HCT116 (cell line): ENCODE results near the gene LRCH1. TPM values are rescaled to one million over a fixed set of nuclear protein-coding genes. Genes with fewer than 3 reads are reported as not detected.

Experiments
- ATAC-seq: fragments of 200-7000 bp; cut with Tn5 transposase; 2 replicates; pipeline ENCODE4 v1.9.1; 2020; ENCODE audit warnings: mild to moderate bottlenecking, moderate library complexity
- BruUV-seq: library from RNA; stranded (reverse); fragments of 400-500 nt; replicated peaks from 2 replicates; lab custom pipeline; 2021; lab: Mats Ljungman, UMichigan
- CTCF ChIA-PET: fragments of 300-600 bp; sonication (Branson Sonifier 250); formaldehyde crosslinking; loops from one replicate; lab custom pipeline; 2021; ENCODE audit warnings: antibody characterized with exemption; lab: Charles Lee
- POLR2A ChIA-PET: fragments of 300-600, 350-600 bp; sonication (Branson Sonifier 250); formaldehyde crosslinking; loops from one replicate; lab custom pipeline; 2021; ENCODE audit warnings: antibody characterized with exemption; lab: Charles Lee
- RAD21 ChIA-PET, 2 experiments: fragments of 300-600 bp; sonication (Branson Sonifier 250); formaldehyde crosslinking; loops; one replicate each; lab custom pipeline; 2023; ENCODE audit warnings: low total read pairs in 2 of 2; ENCODE audit not compliant: uncharacterized antibody in 2 of 2, unreplicated experiment in 2 of 2, low non-redundant PET in 1 of 2; lab: Charles Lee
- DNase-seq: peaks from one replicate; pipeline ENCODE4 v3.0.0-alpha.2; 2010; ENCODE audit warnings: low read depth, low spot score
- H2AFZ ChIP-seq: fragments of 200-600 bp; shearing (Covaris generic), sonication (generic); 2 replicates; pipeline ENCODE4 v1.6.1; 2017; ENCODE audit warnings: low read depth, mixed run types, mixed read lengths, antibody characterized with exemption, low read length; ENCODE audit not compliant: poor library complexity, severe bottlenecking
- H3K27ac ChIP-seq: 2 replicates; pipeline ENCODE4 v1.5.1; 2012; ENCODE audit warnings: low read depth, low read length
- H3K27me3 ChIP-seq: fragments of 200-600 bp; sonication (generic); 2 replicates; pipeline ENCODE4 v1.6.1; 2016; ENCODE audit warnings: mixed run types, low read length, mixed read lengths; ENCODE audit not compliant: insufficient read depth
- H3K36me3 ChIP-seq, 2 experiments: fragments of 200-500 bp in 1 of 2; fragments of 200-600 bp in 1 of 2; sonication (Bioruptor generic) in 1 of 2; sonication (generic) in 1 of 2; 2 replicates each; pipeline versions ENCODE4 v1.5.1 to v1.6.1; 2014 to 2016; ENCODE audit warnings: low read length in 2 of 2, inconsistent platforms in 1 of 2, mixed read lengths in 1 of 2, mixed run types in 1 of 2; ENCODE audit not compliant: insufficient read depth in 2 of 2, control insufficient read depth in 1 of 2
- H3K4me1 ChIP-seq, 2 experiments: fragments of 200-600 bp in 1 of 2; sonication (generic) in 1 of 2; 2 replicates each; pipeline versions ENCODE4 v1.5.1 to v1.6.1; 2012 to 2017; ENCODE audit warnings: low read length in 2 of 2, inconsistent platforms in 1 of 2, mild to moderate bottlenecking in 1 of 2, mixed read lengths in 1 of 2, mixed run types in 1 of 2, moderate library complexity in 1 of 2; ENCODE audit not compliant: insufficient read depth in 2 of 2, control insufficient read depth in 1 of 2
- H3K4me2 ChIP-seq: fragments of 200-600 bp; sonication (generic); 2 replicates; pipeline ENCODE4 v1.6.1; 2017; ENCODE audit warnings: mixed run types, low read length, mixed read lengths
- H3K4me3 ChIP-seq, 2 experiments: fragments of 200-600 bp in 1 of 2; sonication (generic) in 1 of 2; replicated peaks in 1 of 2; 2 replicates each; pipeline ENCODE4 v1.5.1; 2011 to 2016; ENCODE audit warnings: low read length in 2 of 2, control low read depth in 1 of 2, low read depth in 1 of 2, mild to moderate bottlenecking in 1 of 2, mixed read lengths in 1 of 2, mixed run types in 1 of 2
- H3K79me2 ChIP-seq: fragments of 200-600 bp; sonication (generic); 2 replicates; pipeline ENCODE4 v1.6.1; 2017; ENCODE audit warnings: mild to moderate bottlenecking, mixed run types, low read length, moderate library complexity, mixed read lengths; ENCODE audit not compliant: insufficient read depth
- H3K9ac ChIP-seq: fragments of 200-600 bp; sonication (generic); 2 replicates; pipeline ENCODE4 v1.6.1; 2016; ENCODE audit warnings: low read length, mixed read lengths
- H3K9me2 ChIP-seq: fragments of 200-600 bp; sonication (generic), shearing (Covaris generic); 2 replicates; pipeline ENCODE4 v1.6.1; 2017; ENCODE audit warnings: mixed run types, mild to moderate bottlenecking, moderate library complexity; ENCODE audit not compliant: insufficient read depth
- H3K9me3 ChIP-seq, 2 experiments: fragments of 200-500 bp in 1 of 2; fragments of 200-600 bp in 1 of 2; sonication (Bioruptor generic) in 1 of 2; sonication (generic) in 1 of 2; 2 replicates each; pipeline ENCODE4 v1.6.1; 2014 to 2017; ENCODE audit warnings: low read length in 2 of 2, mixed read lengths in 2 of 2, inconsistent platforms in 1 of 2, low read depth in 1 of 2, mild to moderate bottlenecking in 1 of 2, mixed run types in 1 of 2, moderate library complexity in 1 of 2; ENCODE audit not compliant: control insufficient read depth in 1 of 2, insufficient read depth in 1 of 2
- H4K20me1 ChIP-seq: fragments of 200-600 bp; sonication (generic), shearing (Covaris generic); 2 replicates; pipeline ENCODE4 v1.6.1; 2017; ENCODE audit warnings: mixed run types, mild to moderate bottlenecking, moderate library complexity; ENCODE audit not compliant: insufficient read depth
- CBX3 ChIP-seq: IDR thresholded peaks from 2 replicates; pipeline ENCODE4 v1.6.1; 2012; ENCODE audit warnings: low read depth
- CEBPB ChIP-seq: IDR thresholded peaks from 2 replicates; pipeline ENCODE4 v1.6.1; 2012; ENCODE audit warnings: low read depth
- EGR1 ChIP-seq: IDR thresholded peaks from 2 replicates; pipeline ENCODE4 v1.6.1; 2012; ENCODE audit warnings: low read depth
- ELF1 ChIP-seq: IDR thresholded peaks from 2 replicates; pipeline ENCODE4 v1.6.1; 2012; ENCODE audit warnings: low read depth, borderline replicate concordance
- FOSL1 ChIP-seq: IDR thresholded peaks from 2 replicates; pipeline ENCODE4 v1.6.1; 2012; ENCODE audit warnings: low read depth
- JUND ChIP-seq: IDR thresholded peaks from 2 replicates; pipeline ENCODE4 v1.6.1; 2012
- POLR2A ChIP-seq: IDR thresholded peaks from 2 replicates; pipeline ENCODE4 v1.7.0; 2011; ENCODE audit warnings: borderline replicate concordance; ENCODE audit not compliant: insufficient read depth, insufficient read length; ENCODE audit errors: extremely low read depth
- POLR2AphosphoS5 ChIP-seq: IDR thresholded peaks from 2 replicates; pipeline ENCODE4 v1.6.1; 2011; ENCODE audit warnings: mild to moderate bottlenecking, low read depth, low read length, moderate library complexity
- RAD21 ChIP-seq: IDR thresholded peaks from 2 replicates; pipeline ENCODE4 v1.6.1; 2012; ENCODE audit warnings: low read depth, mild to moderate bottlenecking
- SIN3A ChIP-seq: IDR thresholded peaks from 2 replicates; pipeline ENCODE4 v1.6.1; 2012; ENCODE audit warnings: low read depth
- SP1 ChIP-seq: IDR thresholded peaks from 2 replicates; pipeline ENCODE4 v1.6.1; 2012; ENCODE audit warnings: low read depth
- SRF ChIP-seq: IDR thresholded peaks from 2 replicates; pipeline ENCODE4 v1.6.1; 2012; ENCODE audit warnings: low read depth
- ZNF274 ChIP-seq: fragments of 200-500 bp; sonication (Bioruptor generic); IDR thresholded peaks from 2 replicates; pipeline ENCODE4 v1.6.1; 2014; ENCODE audit warnings: mild to moderate bottlenecking, low read depth, low read length, inconsistent platforms
- intact Hi-C: fragments of 100-400 bp; cut with micrococcal nuclease; formaldehyde crosslinking; loops from 2 replicates; pipeline ENCODE4 v1.10.0; 2022
- total RNA-seq: library from RNA; stranded (reverse); gene quantifications from one replicate; pipeline ENCODE4 v1.2.1, GENCODE V29; 2021; ENCODE audit not compliant: unreplicated experiment
- TF ChIP-seq, protein P1 (sequence below): IDR thresholded peaks from 2 replicates; pipeline ENCODE4 v1.6.1; 2012; ENCODE audit warnings: low read depth
- TF ChIP-seq, protein P2 (sequence below): IDR thresholded peaks from 2 replicates; pipeline ENCODE4 v1.6.1; 2012
- TF ChIP-seq, protein P3 (sequence below), 3 experiments: fragments of 200-600 bp in 1 of 3; sonication (generic) in 1 of 3; IDR thresholded peaks in 2 of 3; conservative IDR thresholded peaks in 1 of 3; 2 replicates each; pipeline ENCODE4 v1.5.1; 2012 to 2017; ENCODE audit warnings: low read depth in 2 of 3, low read length in 2 of 3, antibody characterized with exemption in 1 of 3, borderline replicate concordance in 1 of 3, control low read depth in 1 of 3, mild to moderate bottlenecking in 1 of 3, mixed read lengths in 1 of 3, mixed run types in 1 of 3, moderate library complexity in 1 of 3; ENCODE audit not compliant: insufficient read depth in 1 of 3
- TF ChIP-seq, protein P4 (sequence below): IDR thresholded peaks from 2 replicates; pipeline ENCODE4 v1.6.1; 2012

Gene LRCH1
- total RNA-seq, 1 experiment from 2014 or later = 15.6 TPM

DNA sequence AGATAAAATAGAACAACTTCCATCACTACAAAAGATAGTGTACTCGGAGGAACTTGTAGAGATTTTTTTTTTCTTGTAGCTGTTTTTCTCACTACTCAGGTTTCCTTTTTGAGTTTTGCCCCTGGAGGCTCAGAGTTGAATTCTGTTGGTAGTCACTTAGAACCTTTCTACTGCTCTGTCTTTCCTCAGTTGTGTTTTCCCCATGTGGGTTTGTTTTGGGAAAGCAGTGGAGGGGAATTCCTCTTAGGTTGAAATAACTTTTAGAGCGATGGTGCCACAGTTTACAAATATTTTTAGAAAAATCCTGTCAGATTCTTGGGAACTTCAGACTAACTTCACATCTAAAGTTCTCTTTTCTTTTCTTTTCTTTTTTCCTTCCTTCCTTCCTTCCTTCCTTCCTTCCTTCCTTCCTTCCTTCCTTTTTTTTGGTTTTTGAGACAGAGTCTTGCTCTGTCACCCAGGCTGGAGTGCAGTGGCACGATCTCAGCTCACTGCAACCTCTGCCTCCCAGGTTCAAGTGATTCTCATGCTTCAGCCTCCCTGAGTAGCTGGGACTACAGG, 65.8 kb downstream of the LRCH1 start (continued):
- TF ChIP-seq, protein P1, sequence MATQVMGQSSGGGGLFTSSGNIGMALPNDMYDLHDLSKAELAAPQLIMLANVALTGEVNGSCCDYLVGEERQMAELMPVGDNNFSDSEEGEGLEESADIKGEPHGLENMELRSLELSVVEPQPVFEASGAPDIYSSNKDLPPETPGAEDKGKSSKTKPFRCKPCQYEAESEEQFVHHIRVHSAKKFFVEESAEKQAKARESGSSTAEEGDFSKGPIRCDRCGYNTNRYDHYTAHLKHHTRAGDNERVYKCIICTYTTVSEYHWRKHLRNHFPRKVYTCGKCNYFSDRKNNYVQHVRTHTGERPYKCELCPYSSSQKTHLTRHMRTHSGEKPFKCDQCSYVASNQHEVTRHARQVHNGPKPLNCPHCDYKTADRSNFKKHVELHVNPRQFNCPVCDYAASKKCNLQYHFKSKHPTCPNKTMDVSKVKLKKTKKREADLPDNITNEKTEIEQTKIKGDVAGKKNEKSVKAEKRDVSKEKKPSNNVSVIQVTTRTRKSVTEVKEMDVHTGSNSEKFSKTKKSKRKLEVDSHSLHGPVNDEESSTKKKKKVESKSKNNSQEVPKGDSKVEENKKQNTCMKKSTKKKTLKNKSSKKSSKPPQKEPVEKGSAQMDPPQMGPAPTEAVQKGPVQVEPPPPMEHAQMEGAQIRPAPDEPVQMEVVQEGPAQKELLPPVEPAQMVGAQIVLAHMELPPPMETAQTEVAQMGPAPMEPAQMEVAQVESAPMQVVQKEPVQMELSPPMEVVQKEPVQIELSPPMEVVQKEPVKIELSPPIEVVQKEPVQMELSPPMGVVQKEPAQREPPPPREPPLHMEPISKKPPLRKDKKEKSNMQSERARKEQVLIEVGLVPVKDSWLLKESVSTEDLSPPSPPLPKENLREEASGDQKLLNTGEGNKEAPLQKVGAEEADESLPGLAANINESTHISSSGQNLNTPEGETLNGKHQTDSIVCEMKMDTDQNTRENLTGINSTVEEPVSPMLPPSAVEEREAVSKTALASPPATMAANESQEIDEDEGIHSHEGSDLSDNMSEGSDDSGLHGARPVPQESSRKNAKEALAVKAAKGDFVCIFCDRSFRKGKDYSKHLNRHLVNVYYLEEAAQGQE = no peak
- TF ChIP-seq POLR2A = no peak
- TF ChIP-seq SRF = no peak
- no peak for TF ChIP-seq SIN3A

DNA sequence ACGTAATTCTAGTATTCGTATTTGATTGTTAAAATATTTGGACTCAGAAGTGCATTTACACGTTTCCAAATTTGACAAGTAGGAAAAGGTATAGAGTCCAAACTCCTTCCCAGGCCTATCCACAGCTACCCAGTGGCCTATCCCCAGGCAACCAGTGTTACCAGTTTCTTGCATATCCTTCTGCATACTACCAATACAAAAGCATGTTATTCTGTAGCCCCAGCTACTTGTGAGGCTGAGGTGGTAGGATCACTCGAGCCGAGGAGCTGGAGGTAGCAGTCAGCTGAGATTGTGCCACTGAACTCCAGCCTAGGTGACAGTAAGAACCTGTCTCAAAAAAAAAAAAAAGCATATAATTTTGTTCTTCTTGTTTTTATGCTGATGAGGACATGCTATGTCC, 67.1 kb downstream of the LRCH1 start:
- Histone ChIP-seq H3K79me2 (peaks cover 82% of the 10 kb centered on the region), H3K9ac (no peak overlapping the region), H3K27me3 (no peaks in the 10 kb centered on the region), H3K4me1 (peaks cover 0 to 12% of the 10 kb centered on the region in 2 experiments; a peak in 1 of 4 replicates), H3K27ac (no peak overlapping the region), H3K9me2 (no peaks in the 10 kb centered on the region), H3K4me2 (no peak overlapping the region), H3K9me3 (no peaks in the 10 kb centered on the region), H2AFZ (no peak overlapping the region), H3K4me3 (no peak overlapping the region), H4K20me1 (no peaks in the 10 kb centered on the region; the same call in 1 of the 2 replicates), H3K36me3 (no peaks in the 10 kb centered on the region)
- intact Hi-C loops = no loop called here
- no peak for DNase-seq
- no TSS peak for BruUV-seq
- ChIA-PET RAD21 (no interaction called here), CTCF (no interaction called here), POLR2A (no interaction called here)
- ATAC-seq = no peak
- TF ChIP-seq, protein P1 = no peak
- TF ChIP-seq, protein P2, sequence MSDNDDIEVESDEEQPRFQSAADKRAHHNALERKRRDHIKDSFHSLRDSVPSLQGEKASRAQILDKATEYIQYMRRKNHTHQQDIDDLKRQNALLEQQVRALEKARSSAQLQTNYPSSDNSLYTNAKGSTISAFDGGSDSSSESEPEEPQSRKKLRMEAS = no peak
- no peak for TF ChIP-seq ZNF274
- TF ChIP-seq ELF1 = no peak
- no peak for TF ChIP-seq SP1
- no peak for TF ChIP-seq RAD21
- no peak for TF ChIP-seq POLR2A
- TF ChIP-seq JUND = no peak
- TF ChIP-seq POLR2AphosphoS5 = no peak
- no peak for TF ChIP-seq FOSL1
- TF ChIP-seq, protein P3, sequence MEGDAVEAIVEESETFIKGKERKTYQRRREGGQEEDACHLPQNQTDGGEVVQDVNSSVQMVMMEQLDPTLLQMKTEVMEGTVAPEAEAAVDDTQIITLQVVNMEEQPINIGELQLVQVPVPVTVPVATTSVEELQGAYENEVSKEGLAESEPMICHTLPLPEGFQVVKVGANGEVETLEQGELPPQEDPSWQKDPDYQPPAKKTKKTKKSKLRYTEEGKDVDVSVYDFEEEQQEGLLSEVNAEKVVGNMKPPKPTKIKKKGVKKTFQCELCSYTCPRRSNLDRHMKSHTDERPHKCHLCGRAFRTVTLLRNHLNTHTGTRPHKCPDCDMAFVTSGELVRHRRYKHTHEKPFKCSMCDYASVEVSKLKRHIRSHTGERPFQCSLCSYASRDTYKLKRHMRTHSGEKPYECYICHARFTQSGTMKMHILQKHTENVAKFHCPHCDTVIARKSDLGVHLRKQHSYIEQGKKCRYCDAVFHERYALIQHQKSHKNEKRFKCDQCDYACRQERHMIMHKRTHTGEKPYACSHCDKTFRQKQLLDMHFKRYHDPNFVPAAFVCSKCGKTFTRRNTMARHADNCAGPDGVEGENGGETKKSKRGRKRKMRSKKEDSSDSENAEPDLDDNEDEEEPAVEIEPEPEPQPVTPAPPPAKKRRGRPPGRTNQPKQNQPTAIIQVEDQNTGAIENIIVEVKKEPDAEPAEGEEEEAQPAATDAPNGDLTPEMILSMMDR (IDR thresholded peaks at IDR 0.05 in 2 of 3, conservative IDR thresholded peaks at IDR 0.05 in 1 of 3; ENCODE audit: borderline replicate concordance in 1 of 3, insufficient read depth in 1 of 3, low read depth in 2 of 3, low read length in 2 of 3) = no peak
- no peak for TF ChIP-seq EGR1
- TF ChIP-seq, protein P4, sequence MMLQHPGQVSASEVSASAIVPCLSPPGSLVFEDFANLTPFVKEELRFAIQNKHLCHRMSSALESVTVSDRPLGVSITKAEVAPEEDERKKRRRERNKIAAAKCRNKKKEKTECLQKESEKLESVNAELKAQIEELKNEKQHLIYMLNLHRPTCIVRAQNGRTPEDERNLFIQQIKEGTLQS = no peak
- TF ChIP-seq CBX3 = no peak
- no peak for TF ChIP-seq CEBPB
